HepG2 (cell line): ENCODE measurements around the gene SRP9. TPM values are rescaled to one million over a fixed set of nuclear protein-coding genes. Genes with fewer than 3 reads are reported as not detected.

Experiments used
- GATA4 ChIP-seq: sonication (generic); IDR thresholded peaks from 2 replicates; pipeline ENCODE4 v1.6.1; 2016; ENCODE audit warnings: antibody characterized with exemption, low read depth, borderline replicate concordance
- HHEX ChIP-seq: IDR thresholded peaks from 2 replicates; pipeline ENCODE4 v1.6.1; 2016; ENCODE audit warnings: control low read depth
- KDM1A ChIP-seq: IDR thresholded peaks from 2 replicates; pipeline ENCODE4 v1.6.1; 2016; ENCODE audit warnings: missing compliant biosample characterization
- NCOR1 ChIP-seq: fragments of 200-600 bp; sonication (generic); IDR thresholded peaks from 2 replicates; pipeline ENCODE4 v1.7.0; 2017; ENCODE audit warnings: antibody characterized with exemption, low read length, borderline replicate concordance
- POGZ ChIP-seq: sonication (generic); formaldehyde crosslinking; IDR thresholded peaks from 2 replicates; pipeline ENCODE4 v1.4.0; 2020; ENCODE audit warnings: mild to moderate bottlenecking, missing genetic modification reagents
- SPEN ChIP-seq: sonication (generic); formaldehyde crosslinking; IDR thresholded peaks from 2 replicates; pipeline ENCODE4 v1.5.1; 2020; ENCODE audit warnings: low read depth, mild to moderate bottlenecking, missing genetic modification reagents
- YEATS4 ChIP-seq: sonication (generic); formaldehyde crosslinking; IDR thresholded peaks from 2 replicates; pipeline ENCODE4 v1.4.0; 2020; ENCODE audit warnings: missing genetic modification reagents, borderline replicate concordance
- ZFP36L2 ChIP-seq: sonication (generic); formaldehyde crosslinking; IDR thresholded peaks from 2 replicates; pipeline ENCODE4 v1.4.0; 2020; ENCODE audit warnings: missing genetic modification reagents
- ZFY ChIP-seq: sonication (generic); formaldehyde crosslinking; IDR thresholded peaks from 2 replicates; pipeline ENCODE4 v1.4.0; 2020; ENCODE audit warnings: missing genetic modification reagents
- ZNF136 ChIP-seq: sonication (generic); formaldehyde crosslinking; IDR thresholded peaks from 2 replicates; pipeline ENCODE4 v1.8.1; 2022; ENCODE audit warnings: low read depth, mild to moderate bottlenecking, moderate library complexity, missing genetic modification reagents
- ZNF143 ChIP-seq: sonication (generic); formaldehyde crosslinking; IDR thresholded peaks from 2 replicates; pipeline ENCODE4 v1.4.0; 2020; ENCODE audit warnings: missing genetic modification reagents
- ZNF501 ChIP-seq: sonication (generic); formaldehyde crosslinking; IDR thresholded peaks from 2 replicates; pipeline ENCODE4 v1.5.1; 2020; ENCODE audit warnings: mild to moderate bottlenecking, moderate library complexity, missing genetic modification reagents
- polyA plus RNA-seq, 8 experiments: library from polyadenylated mRNA; depleted of rRNA in 3 of 8; stranded (reverse) in 7 of 8; unstranded in 1 of 8; fragments of >200 nt; fragmentation: Illumina TruSeq in 4 of 8; extraction: Trizol in 4 of 8; gene quantifications; 2 replicates each; pipeline versions ENCODE4 v1.2.1 to v1.2.3, GENCODE V29; 2011 to 2016; ENCODE audit warnings: low read depth in 4 of 8, missing spikeins in 1 of 8, mixed read lengths in 1 of 8; ENCODE audit not compliant: insufficient read depth in 1 of 8
- total RNA-seq, 5 experiments: library from RNA; depleted of rRNA; stranded (reverse); fragments of >200 nt; fragmentation: Illumina TruSeq; extraction: Trizol; gene quantifications; 2 replicates each; pipeline ENCODE4 v1.2.3, GENCODE V29; 2016; ENCODE audit warnings: low read depth in 1 of 5
- TF ChIP-seq, protein P1 (sequence below): sonication (generic); formaldehyde crosslinking; IDR thresholded peaks from 2 replicates; pipeline ENCODE4 v1.4.0; 2020; ENCODE audit warnings: missing genetic modification reagents, mild to moderate bottlenecking, borderline replicate concordance
- TF ChIP-seq, protein P2 (sequence below): sonication (generic); formaldehyde crosslinking; IDR thresholded peaks from 2 replicates; pipeline ENCODE4 v1.8.0; 2022; ENCODE audit warnings: missing genetic modification reagents, mild to moderate bottlenecking, moderate library complexity, borderline replicate concordance
- TF ChIP-seq, protein P3 (sequence below), 2 experiments: fragments of 450-650 bp in 1 of 2; sonication (generic) in 1 of 2; formaldehyde crosslinking in 1 of 2; IDR thresholded peaks; 2 replicates each; pipeline versions ENCODE4 v1.6.1 to v1.8.0; 2016 to 2022; ENCODE audit warnings: antibody characterized with exemption in 1 of 2, mild to moderate bottlenecking in 1 of 2, missing genetic modification reagents in 1 of 2

Gene SRP9
- total and polyA plus RNA-seq, 2 of the 13 experiments (the other 11 are each of a cell fraction or from before 2014, with no cell fraction given), result 251 to 307 TPM

DNA sequence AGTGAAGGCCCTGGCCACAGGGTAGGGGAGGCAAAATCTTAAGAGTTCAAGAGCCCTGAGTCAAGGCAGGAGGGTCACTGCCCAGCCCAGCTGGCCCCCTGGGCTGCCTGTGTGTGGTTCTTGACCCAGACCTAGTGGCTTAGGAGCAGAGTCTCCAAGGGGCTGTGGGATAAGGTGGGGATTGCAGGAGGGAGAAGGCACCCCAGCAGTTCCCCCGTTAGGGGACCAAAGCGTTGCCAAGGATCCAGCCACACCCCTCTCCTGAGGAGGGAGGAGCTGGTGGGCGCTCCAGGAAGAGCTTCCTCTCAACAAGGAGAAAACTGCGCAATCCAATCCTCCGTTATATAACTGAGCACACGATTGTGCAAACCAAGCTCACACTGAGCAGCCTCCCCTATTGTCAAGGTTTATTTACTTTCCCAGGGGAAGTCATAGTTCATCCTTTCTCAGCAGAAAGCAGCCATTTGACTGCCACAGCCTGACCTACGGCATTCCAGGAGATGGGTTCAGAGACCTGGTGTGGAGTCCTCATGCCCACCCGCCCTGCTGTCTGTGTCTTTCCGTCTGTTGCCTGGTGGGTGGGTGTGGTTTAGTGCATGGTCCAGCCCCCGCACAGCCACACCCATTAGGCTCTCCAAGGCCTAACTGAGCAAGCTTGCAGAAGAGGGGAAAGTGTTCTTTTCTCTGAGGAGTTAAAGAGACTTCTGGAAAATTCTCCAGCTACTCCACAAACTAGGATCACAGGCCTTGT lies 35.8 kb downstream of the SRP9 start (continued):
- TF ChIP-seq, protein P1, sequence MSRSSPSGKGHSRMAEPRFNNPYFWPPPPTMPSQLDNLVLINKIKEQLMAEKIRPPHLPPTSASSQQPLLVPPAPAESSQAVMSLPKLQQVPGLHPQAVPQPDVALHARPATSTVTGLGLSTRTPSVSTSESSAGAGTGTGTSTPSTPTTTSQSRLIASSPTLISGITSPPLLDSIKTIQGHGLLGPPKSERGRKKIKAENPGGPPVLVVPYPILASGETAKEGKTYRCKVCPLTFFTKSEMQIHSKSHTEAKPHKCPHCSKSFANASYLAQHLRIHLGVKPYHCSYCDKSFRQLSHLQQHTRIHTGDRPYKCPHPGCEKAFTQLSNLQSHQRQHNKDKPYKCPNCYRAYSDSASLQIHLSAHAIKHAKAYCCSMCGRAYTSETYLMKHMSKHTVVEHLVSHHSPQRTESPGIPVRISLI, result peak; percentile 63; the same call in 1 of the 2 replicates
- TF ChIP-seq ZFP36L2 (CRISPR knock-in tag), result no peak
- TF ChIP-seq ZFY (CRISPR knock-in tag), result peak; percentile 66
- TF ChIP-seq KDM1A (CRISPR knock-in tag), result peak; percentile 73
- TF ChIP-seq ZNF143 (CRISPR knock-in tag), result peak; percentile 54
- peak; percentile 91; the same call in 1 of the 2 replicates for TF ChIP-seq NCOR1
- TF ChIP-seq, protein P2, sequence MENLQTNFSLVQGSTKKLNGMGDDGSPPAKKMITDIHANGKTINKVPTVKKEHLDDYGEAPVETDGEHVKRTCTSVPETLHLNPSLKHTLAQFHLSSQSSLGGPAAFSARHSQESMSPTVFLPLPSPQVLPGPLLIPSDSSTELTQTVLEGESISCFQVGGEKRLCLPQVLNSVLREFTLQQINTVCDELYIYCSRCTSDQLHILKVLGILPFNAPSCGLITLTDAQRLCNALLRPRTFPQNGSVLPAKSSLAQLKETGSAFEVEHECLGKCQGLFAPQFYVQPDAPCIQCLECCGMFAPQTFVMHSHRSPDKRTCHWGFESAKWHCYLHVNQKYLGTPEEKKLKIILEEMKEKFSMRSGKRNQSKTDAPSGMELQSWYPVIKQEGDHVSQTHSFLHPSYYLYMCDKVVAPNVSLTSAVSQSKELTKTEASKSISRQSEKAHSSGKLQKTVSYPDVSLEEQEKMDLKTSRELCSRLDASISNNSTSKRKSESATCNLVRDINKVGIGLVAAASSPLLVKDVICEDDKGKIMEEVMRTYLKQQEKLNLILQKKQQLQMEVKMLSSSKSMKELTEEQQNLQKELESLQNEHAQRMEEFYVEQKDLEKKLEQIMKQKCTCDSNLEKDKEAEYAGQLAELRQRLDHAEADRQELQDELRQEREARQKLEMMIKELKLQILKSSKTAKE (CRISPR knock-in tag), result peak; percentile 98
- peak; percentile 82 for TF ChIP-seq POGZ
- peak; percentile 72; the same call in 1 of the 2 replicates for TF ChIP-seq GATA4
- TF ChIP-seq, protein P3, sequence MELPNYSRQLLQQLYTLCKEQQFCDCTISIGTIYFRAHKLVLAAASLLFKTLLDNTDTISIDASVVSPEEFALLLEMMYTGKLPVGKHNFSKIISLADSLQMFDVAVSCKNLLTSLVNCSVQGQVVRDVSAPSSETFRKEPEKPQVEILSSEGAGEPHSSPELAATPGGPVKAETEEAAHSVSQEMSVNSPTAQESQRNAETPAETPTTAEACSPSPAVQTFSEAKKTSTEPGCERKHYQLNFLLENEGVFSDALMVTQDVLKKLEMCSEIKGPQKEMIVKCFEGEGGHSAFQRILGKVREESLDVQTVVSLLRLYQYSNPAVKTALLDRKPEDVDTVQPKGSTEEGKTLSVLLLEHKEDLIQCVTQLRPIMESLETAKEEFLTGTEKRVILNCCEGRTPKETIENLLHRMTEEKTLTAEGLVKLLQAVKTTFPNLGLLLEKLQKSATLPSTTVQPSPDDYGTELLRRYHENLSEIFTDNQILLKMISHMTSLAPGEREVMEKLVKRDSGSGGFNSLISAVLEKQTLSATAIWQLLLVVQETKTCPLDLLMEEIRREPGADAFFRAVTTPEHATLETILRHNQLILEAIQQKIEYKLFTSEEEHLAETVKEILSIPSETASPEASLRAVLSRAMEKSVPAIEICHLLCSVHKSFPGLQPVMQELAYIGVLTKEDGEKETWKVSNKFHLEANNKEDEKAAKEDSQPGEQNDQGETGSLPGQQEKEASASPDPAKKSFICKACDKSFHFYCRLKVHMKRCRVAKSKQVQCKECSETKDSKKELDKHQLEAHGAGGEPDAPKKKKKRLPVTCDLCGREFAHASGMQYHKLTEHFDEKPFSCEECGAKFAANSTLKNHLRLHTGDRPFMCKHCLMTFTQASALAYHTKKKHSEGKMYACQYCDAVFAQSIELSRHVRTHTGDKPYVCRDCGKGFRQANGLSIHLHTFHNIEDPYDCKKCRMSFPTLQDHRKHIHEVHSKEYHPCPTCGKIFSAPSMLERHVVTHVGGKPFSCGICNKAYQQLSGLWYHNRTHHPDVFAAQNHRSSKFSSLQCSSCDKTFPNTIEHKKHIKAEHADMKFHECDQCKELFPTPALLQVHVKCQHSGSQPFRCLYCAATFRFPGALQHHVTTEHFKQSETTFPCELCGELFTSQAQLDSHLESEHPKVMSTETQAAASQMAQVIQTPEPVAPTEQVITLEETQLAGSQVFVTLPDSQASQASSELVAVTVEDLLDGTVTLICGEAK (IDR thresholded peaks at IDR 0.05), result no peak
- TF ChIP-seq, protein P3 (CRISPR knock-in tag; IDR thresholded peaks at IDR 0.05), result peak; percentile 85
- peak; percentile 82; the same call in 1 of the 2 replicates for TF ChIP-seq YEATS4 (CRISPR knock-in tag)
- TF ChIP-seq HHEX (CRISPR knock-in tag), result peak; percentile 63
- TF ChIP-seq ZNF136 (CRISPR knock-in tag), result peak; percentile 88; the same call in 1 of the 2 replicates
- no peak for TF ChIP-seq ZNF501 (CRISPR knock-in tag)
- TF ChIP-seq SPEN (CRISPR knock-in tag), result peak; percentile 92
